Body of pancreas (tissue), 4 donors: ENCODE results near the gene CREB3L2.

Source experiments
- CTCF ChIP-seq, 7 experiments: fragments of 450-650 bp in 4 of 7; fragments of 200-600 bp in 3 of 7; sonication (generic) in 3 of 7; IDR thresholded peaks; one replicate each; pipeline ENCODE4 v1.5.1; 2016 to 2019; ENCODE audit warnings: antibody characterized with exemption in 7 of 7
- POLR2A ChIP-seq, 3 donors: fragments of 450-650 bp; IDR thresholded peaks; one replicate each; pipeline ENCODE4 v1.6.1; 2016; ENCODE audit warnings: antibody characterized with exemption in 3 of 3, mild to moderate bottlenecking in 2 of 3

- TF ChIP-seq CTCF (IDR thresholded peaks at IDR 0.05) = no peak
- no peak for TF ChIP-seq POLR2A (IDR thresholded peaks at IDR 0.05)
Measured at GRCh38 chr7:137986252-137987017, 15.5 kb downstream of the CREB3L2 start.
